HG02571 (cell line): Measurements from ENCODE around the gene PAPOLG.

Experiments used
- ATAC-seq: cut with Tn5 transposase; IDR thresholded peaks from one replicate; pipeline ENCODE4 v1.9.1; 2021; ENCODE audit warnings: mild to moderate bottlenecking, moderate library complexity; ENCODE audit not compliant: unreplicated experiment

The PAPOLG gene

GRCh38 chr2:60756097-60757087 lies at the start of gene PAPOLG:
PAPOLG (plus strand) TSS chr2:60756268; CDS start chr2:60756479, 211 bp downstream.
- peak; percentile 96 for ATAC-seq

GRCh38 chr2:60707750-60708371 lies 48.2 kb upstream of the PAPOLG start:
- ATAC-seq: no peak

GRCh38 chr2:60708630-60709320 lies 47.3 kb upstream of the PAPOLG start:
- ATAC-seq: no peak

- no peak for ATAC-seq
Observed at GRCh38 chr2:60710707-60711106, 45.4 kb upstream of the PAPOLG start.

GRCh38 chr2:60715561-60715960 lies 40.5 kb upstream of the PAPOLG start:
- no peak for ATAC-seq

- ATAC-seq: no peak
Observed at GRCh38 chr2:60717691-60718090, 38.4 kb upstream of the PAPOLG start.

- ATAC-seq: no peak
Observed at GRCh38 chr2:60719331-60719730, 36.7 kb upstream of the PAPOLG start.

GRCh38 chr2:60725466-60725865 lies 30.6 kb upstream of the PAPOLG start:
- ATAC-seq: no peak

GRCh38 chr2:60728855-60729254 lies 27.2 kb upstream of the PAPOLG start:
- ATAC-seq: no peak

- ATAC-seq: no peak
Observed at GRCh38 chr2:60735496-60736250, 20.4 kb upstream of the PAPOLG start.

- no peak for ATAC-seq
Observed at GRCh38 chr2:60738679-60739078, 17.4 kb upstream of the PAPOLG start.

- no peak for ATAC-seq
Observed at GRCh38 chr2:60739156-60739555, 16.9 kb upstream of the PAPOLG start.

- no peak for ATAC-seq
Observed at GRCh38 chr2:60741576-60741975, 14.5 kb upstream of the PAPOLG start.

- ATAC-seq: no peak
Observed at GRCh38 chr2:60742419-60742818, 13.6 kb upstream of the PAPOLG start.

GRCh38 chr2:60745330-60745729 lies 10.7 kb upstream of the PAPOLG start:
- no peak for ATAC-seq

GRCh38 chr2:60745761-60746160 lies 10.3 kb upstream of the PAPOLG start:
- no peak for ATAC-seq

- no peak for ATAC-seq
Observed at GRCh38 chr2:60746318-60746717, 9.8 kb upstream of the PAPOLG start.

GRCh38 chr2:60759654-60760053 lies 3.6 kb downstream of the PAPOLG start:
- no peak for ATAC-seq

- no peak for ATAC-seq
Observed at GRCh38 chr2:60764736-60765534, 8.9 kb downstream of the PAPOLG start.

- ATAC-seq: no peak
Observed at GRCh38 chr2:60766283-60766682, 10.2 kb downstream of the PAPOLG start.
